Epidermal melanocyte (primary cell): Measurements from ENCODE around the gene PAEP.

Experiments used
- DNase-seq: peaks from one replicate; pipeline ENCODE4 v3.0.0; 2011; ENCODE audit warnings: low spot score; ENCODE audit not compliant: insufficient read length

The PAEP gene

GRCh38 chr9:135612981-135613910 lies 51.7 kb downstream of the PAEP start:
- no peak for DNase-seq

- DNase-seq = no peak
These were observed 52.6 kb downstream of the PAEP start for GRCh38 chr9:135613946-135614805.

GRCh38 chr9:135614821-135615665 lies 53.5 kb downstream of the PAEP start:
- DNase-seq = no peak

GRCh38 chr9:135615666-135616618 lies 54.4 kb downstream of the PAEP start:
- no peak for DNase-seq
